HepG2 (cell line): ENCODE measurements around the gene ZNRF3. TPM values are rescaled to one million over a fixed set of nuclear protein-coding genes. Genes with fewer than 3 reads are reported as not detected.

Source experiments
- KDM3A ChIP-seq: IDR thresholded peaks from 2 replicates; pipeline ENCODE4 v1.6.1; 2018; ENCODE audit warnings: low read depth, missing compliant biosample characterization
- KDM5B ChIP-seq: sonication (generic); formaldehyde crosslinking; IDR thresholded peaks from 2 replicates; pipeline ENCODE4 v1.4.0; 2020; ENCODE audit warnings: missing genetic modification reagents, mild to moderate bottlenecking, borderline replicate concordance
- MAZ ChIP-seq, 2 experiments: sonication (generic) in 1 of 2; formaldehyde crosslinking in 1 of 2; IDR thresholded peaks; 2 replicates each; pipeline versions ENCODE4 v1.5.0 to v1.6.1; 2012 to 2020; ENCODE audit warnings: low read depth in 2 of 2, mild to moderate bottlenecking in 2 of 2, borderline replicate concordance in 1 of 2, improper control_type of control experiment in 1 of 2, low read length in 1 of 2, missing genetic modification reagents in 1 of 2, moderate library complexity in 1 of 2
- MTF2 ChIP-seq: sonication (generic); formaldehyde crosslinking; IDR thresholded peaks from 2 replicates; pipeline ENCODE4 v1.5.0; 2020; ENCODE audit warnings: missing genetic modification reagents, borderline replicate concordance
- MXI1 ChIP-seq: IDR thresholded peaks from 3 replicates; pipeline ENCODE4 v1.6.1; 2012; ENCODE audit warnings: low read depth, low read length, inconsistent platforms, borderline replicate concordance
- NR3C1 ChIP-seq: sonication (generic); formaldehyde crosslinking; IDR thresholded peaks from 2 replicates; pipeline ENCODE4 v1.4.0; 2020; ENCODE audit warnings: missing genetic modification reagents
- RBAK ChIP-seq: sonication (generic); formaldehyde crosslinking; IDR thresholded peaks from 2 replicates; pipeline ENCODE4 v1.5.1; 2020; ENCODE audit warnings: mild to moderate bottlenecking, missing genetic modification reagents
- TOPORS ChIP-seq: sonication (generic); formaldehyde crosslinking; IDR thresholded peaks from 2 replicates; pipeline ENCODE4 v1.8.0; 2023; ENCODE audit warnings: mild to moderate bottlenecking, missing genetic modification reagents
- TSC22D2 ChIP-seq: sonication (generic); formaldehyde crosslinking; IDR thresholded peaks from 2 replicates; pipeline ENCODE4 v1.5.1; 2020; ENCODE audit warnings: missing genetic modification reagents, mild to moderate bottlenecking, borderline replicate concordance
- ZEB1 ChIP-seq: IDR thresholded peaks from 2 replicates; pipeline ENCODE4 v1.6.1; 2012; ENCODE audit warnings: mild to moderate bottlenecking, low read depth, inconsistent platforms; ENCODE audit not compliant: insufficient replicate concordance
- ZMAT3 ChIP-seq: sonication (generic); formaldehyde crosslinking; conservative IDR thresholded peaks from 2 replicates; pipeline ENCODE4 v1.7.0; 2021; ENCODE audit warnings: missing genetic modification reagents
- ZNF101 ChIP-seq: sonication (generic); formaldehyde crosslinking; IDR thresholded peaks from 2 replicates; pipeline ENCODE4 v1.4.0; 2020; ENCODE audit warnings: mild to moderate bottlenecking, low read depth, missing genetic modification reagents, borderline replicate concordance
- ZNF34 ChIP-seq: sonication (generic); formaldehyde crosslinking; IDR thresholded peaks from 2 replicates; pipeline ENCODE4 v1.4.0; 2020; ENCODE audit warnings: mild to moderate bottlenecking, missing genetic modification reagents, borderline replicate concordance
- ZNF468 ChIP-seq: sonication (generic); formaldehyde crosslinking; IDR thresholded peaks from 2 replicates; pipeline ENCODE4 v1.8.0; 2022; ENCODE audit warnings: mild to moderate bottlenecking, moderate library complexity, missing genetic modification reagents
- ZNF713 ChIP-seq: sonication (generic); formaldehyde crosslinking; IDR thresholded peaks from 2 replicates; pipeline ENCODE4 v1.4.0; 2020; ENCODE audit warnings: mild to moderate bottlenecking, missing genetic modification reagents
- polyA plus RNA-seq, 8 experiments: library from polyadenylated mRNA; depleted of rRNA in 3 of 8; stranded (reverse) in 7 of 8; unstranded in 1 of 8; fragments of >200 nt; fragmentation: Illumina TruSeq in 4 of 8; extraction: Trizol in 4 of 8; gene quantifications; 2 replicates each; pipeline versions ENCODE4 v1.2.1 to v1.2.3, GENCODE V29; 2011 to 2016; ENCODE audit warnings: low read depth in 4 of 8, missing spikeins in 1 of 8, mixed read lengths in 1 of 8; ENCODE audit not compliant: insufficient read depth in 1 of 8
- total RNA-seq, 5 experiments: library from RNA; depleted of rRNA; stranded (reverse); fragments of >200 nt; fragmentation: Illumina TruSeq; extraction: Trizol; gene quantifications; 2 replicates each; pipeline ENCODE4 v1.2.3, GENCODE V29; 2016; ENCODE audit warnings: low read depth in 1 of 5
- TF ChIP-seq, protein P1 (sequence below): sonication (generic); formaldehyde crosslinking; conservative IDR thresholded peaks from 2 replicates; pipeline ENCODE4 v1.5.0; 2020; ENCODE audit warnings: missing genetic modification reagents
- TF ChIP-seq, protein P2 (sequence below): sonication (generic); formaldehyde crosslinking; IDR thresholded peaks from 2 replicates; pipeline ENCODE4 v1.4.0; 2020; ENCODE audit warnings: missing genetic modification reagents
- TF ChIP-seq, protein P3 (sequence below): sonication (generic); formaldehyde crosslinking; conservative IDR thresholded peaks from 2 replicates; pipeline ENCODE4 v1.8.0; 2022; ENCODE audit warnings: missing genetic modification reagents
- TF ChIP-seq, protein P4 (sequence below): sonication (generic); formaldehyde crosslinking; IDR thresholded peaks from 2 replicates; pipeline ENCODE4 v1.4.0; 2020; ENCODE audit warnings: missing genetic modification reagents
- TF ChIP-seq, protein P5 (sequence below): sonication (generic); formaldehyde crosslinking; IDR thresholded peaks from 2 replicates; pipeline ENCODE4 v1.5.0; 2020; ENCODE audit warnings: missing genetic modification reagents

Gene ZNRF3
- total and polyA plus RNA-seq, 2 of the 13 experiments (the other 11 are each of a cell fraction or from before 2014, with no cell fraction given) = 20.3 to 36.7 TPM

DNA sequence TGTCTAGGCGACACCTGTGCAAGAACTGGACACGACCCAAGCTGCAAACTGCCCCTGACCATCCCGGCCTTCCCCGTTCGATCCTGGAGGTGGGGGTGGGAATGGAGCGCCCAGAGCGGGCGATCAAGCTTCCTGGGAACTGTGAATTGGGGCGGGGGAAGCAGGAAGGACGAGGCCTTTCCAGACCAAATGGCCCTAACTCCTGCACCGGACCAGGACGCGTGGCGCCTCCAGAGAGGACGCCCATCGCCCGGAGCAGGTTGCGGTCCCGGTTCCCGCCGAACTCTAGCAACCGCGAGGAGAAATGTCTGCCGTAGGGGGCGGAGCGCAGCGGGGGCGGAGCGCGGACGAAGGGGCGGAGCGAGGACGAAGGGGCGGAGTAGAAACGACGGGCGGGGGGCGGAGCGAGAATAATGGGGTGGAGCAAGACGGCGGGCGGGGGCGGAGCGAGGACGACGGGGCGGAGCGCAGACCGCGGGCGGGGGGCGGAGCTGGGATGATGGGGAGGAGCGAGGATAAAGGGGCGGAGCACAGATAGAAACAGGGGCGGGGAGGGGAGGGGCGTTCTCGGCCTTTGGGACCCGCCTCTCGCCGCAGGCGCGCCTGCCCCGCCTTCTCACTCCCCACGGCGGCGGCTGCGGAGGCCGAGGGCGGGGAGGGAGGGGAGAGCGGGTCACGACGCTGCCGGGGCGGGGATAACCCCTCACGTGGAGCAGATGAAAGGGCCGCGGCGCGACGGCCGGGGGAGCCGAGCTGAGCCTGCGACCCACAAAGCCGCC lies at the start of gene ZNRF3 (continued):
- TF ChIP-seq, protein P1, sequence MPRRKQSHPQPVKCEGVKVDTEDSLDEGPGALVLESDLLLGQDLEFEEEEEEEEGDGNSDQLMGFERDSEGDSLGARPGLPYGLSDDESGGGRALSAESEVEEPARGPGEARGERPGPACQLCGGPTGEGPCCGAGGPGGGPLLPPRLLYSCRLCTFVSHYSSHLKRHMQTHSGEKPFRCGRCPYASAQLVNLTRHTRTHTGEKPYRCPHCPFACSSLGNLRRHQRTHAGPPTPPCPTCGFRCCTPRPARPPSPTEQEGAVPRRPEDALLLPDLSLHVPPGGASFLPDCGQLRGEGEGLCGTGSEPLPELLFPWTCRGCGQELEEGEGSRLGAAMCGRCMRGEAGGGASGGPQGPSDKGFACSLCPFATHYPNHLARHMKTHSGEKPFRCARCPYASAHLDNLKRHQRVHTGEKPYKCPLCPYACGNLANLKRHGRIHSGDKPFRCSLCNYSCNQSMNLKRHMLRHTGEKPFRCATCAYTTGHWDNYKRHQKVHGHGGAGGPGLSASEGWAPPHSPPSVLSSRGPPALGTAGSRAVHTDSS (CRISPR knock-in tag) = no peak
- TF ChIP-seq MAZ (IDR thresholded peaks at IDR 0.05; ENCODE audit: borderline replicate concordance, low read depth, low read length) = peak; percentile 52; the same call in 1 of the 2 replicates
- TF ChIP-seq MAZ (CRISPR knock-in tag; IDR thresholded peaks at IDR 0.05; ENCODE audit: low read depth) = peak; percentile 73; the same call in 1 of the 2 replicates
- TF ChIP-seq MTF2 (CRISPR knock-in tag) = no peak
- TF ChIP-seq, protein P2, sequence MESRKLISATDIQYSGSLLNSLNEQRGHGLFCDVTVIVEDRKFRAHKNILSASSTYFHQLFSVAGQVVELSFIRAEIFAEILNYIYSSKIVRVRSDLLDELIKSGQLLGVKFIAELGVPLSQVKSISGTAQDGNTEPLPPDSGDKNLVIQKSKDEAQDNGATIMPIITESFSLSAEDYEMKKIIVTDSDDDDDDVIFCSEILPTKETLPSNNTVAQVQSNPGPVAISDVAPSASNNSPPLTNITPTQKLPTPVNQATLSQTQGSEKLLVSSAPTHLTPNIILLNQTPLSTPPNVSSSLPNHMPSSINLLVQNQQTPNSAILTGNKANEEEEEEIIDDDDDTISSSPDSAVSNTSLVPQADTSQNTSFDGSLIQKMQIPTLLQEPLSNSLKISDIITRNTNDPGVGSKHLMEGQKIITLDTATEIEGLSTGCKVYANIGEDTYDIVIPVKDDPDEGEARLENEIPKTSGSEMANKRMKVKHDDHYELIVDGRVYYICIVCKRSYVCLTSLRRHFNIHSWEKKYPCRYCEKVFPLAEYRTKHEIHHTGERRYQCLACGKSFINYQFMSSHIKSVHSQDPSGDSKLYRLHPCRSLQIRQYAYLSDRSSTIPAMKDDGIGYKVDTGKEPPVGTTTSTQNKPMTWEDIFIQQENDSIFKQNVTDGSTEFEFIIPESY (CRISPR knock-in tag) = no peak
- 0 out of 2 replicates have a peak, but pooled peaks have one; percentile 48 for TF ChIP-seq KDM3A
- no peak for TF ChIP-seq ZEB1
- TF ChIP-seq KDM5B = peak; percentile 92; the same call in 1 of the 2 replicates
- no peak for TF ChIP-seq ZNF34 (CRISPR knock-in tag)
- no peak for TF ChIP-seq TSC22D2
- TF ChIP-seq TOPORS (CRISPR knock-in tag) = no peak
- TF ChIP-seq NR3C1 (CRISPR knock-in tag) = no peak
- TF ChIP-seq ZNF468 = no peak
- TF ChIP-seq ZNF101 (CRISPR knock-in tag) = no peak
- no peak for TF ChIP-seq ZMAT3
- 0 out of 2 replicates have a peak, but pooled peaks have one; percentile 37 for TF ChIP-seq RBAK (CRISPR knock-in tag)
- TF ChIP-seq, protein P3, sequence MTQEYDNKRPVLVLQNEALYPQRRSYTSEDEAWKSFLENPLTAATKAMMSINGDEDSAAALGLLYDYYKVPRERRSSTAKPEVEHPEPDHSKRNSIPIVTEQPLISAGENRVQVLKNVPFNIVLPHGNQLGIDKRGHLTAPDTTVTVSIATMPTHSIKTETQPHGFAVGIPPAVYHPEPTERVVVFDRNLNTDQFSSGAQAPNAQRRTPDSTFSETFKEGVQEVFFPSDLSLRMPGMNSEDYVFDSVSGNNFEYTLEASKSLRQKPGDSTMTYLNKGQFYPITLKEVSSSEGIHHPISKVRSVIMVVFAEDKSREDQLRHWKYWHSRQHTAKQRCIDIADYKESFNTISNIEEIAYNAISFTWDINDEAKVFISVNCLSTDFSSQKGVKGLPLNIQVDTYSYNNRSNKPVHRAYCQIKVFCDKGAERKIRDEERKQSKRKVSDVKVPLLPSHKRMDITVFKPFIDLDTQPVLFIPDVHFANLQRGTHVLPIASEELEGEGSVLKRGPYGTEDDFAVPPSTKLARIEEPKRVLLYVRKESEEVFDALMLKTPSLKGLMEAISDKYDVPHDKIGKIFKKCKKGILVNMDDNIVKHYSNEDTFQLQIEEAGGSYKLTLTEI (CRISPR knock-in tag) = no peak
- TF ChIP-seq, protein P4, sequence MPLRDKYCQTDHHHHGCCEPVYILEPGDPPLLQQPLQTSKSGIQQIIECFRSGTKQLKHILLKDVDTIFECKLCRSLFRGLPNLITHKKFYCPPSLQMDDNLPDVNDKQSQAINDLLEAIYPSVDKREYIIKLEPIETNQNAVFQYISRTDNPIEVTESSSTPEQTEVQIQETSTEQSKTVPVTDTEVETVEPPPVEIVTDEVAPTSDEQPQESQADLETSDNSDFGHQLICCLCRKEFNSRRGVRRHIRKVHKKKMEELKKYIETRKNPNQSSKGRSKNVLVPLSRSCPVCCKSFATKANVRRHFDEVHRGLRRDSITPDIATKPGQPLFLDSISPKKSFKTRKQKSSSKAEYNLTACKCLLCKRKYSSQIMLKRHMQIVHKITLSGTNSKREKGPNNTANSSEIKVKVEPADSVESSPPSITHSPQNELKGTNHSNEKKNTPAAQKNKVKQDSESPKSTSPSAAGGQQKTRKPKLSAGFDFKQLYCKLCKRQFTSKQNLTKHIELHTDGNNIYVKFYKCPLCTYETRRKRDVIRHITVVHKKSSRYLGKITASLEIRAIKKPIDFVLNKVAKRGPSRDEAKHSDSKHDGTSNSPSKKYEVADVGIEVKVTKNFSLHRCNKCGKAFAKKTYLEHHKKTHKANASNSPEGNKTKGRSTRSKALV (CRISPR knock-in tag) = no peak
- TF ChIP-seq MXI1 = peak; percentile 59; the same call in 1 of the 3 replicates
- no peak for TF ChIP-seq ZNF713 (CRISPR knock-in tag)
- TF ChIP-seq, protein P5, sequence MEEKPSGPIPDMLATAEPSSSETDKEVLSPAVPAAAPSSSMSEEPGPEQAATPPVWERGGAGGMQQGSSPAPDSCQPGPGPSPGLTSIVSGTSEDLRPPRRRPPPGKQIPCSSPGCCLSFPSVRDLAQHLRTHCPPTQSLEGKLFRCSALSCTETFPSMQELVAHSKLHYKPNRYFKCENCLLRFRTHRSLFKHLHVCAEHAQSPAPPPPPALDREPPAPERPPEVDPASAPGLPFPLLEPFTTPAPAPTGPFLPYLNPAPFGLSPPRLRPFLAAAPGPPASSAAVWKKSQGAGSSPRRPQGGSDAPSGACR (CRISPR knock-in tag) = no peak
